ENCODE data around the gene PIMREG. TPM values are rescaled to one million over a fixed set of nuclear protein-coding genes. Genes with fewer than 3 reads are reported as not detected.

PIMREG gene
- 35.2 to 47.7 TPM (median 44.9 TPM) in 5 replicates for total RNA-seq (2022; extraction: Qiagen RNA extraction; ENCODE audit: low read depth)

GRCh38 chr17:6443692-6444570, at the start of gene PIMREG:
PIMREG (plus strand) TSS chr17:6444455; CDS start chr17:6445111, 656 bp downstream.

GRCh38 chr17:6435051-6435450, 9.2 kb upstream of the PIMREG start, which contains the start of gene AIPL1:
AIPL1 (minus strand) TSS chr17:6435121; CDS start chr17:6435104, 17 bp downstream.

Other genes starting within 250 kb of the PIMREG start
- gene AIPL1, start 9.3 kb upstream of the PIMREG start, total RNA-seq (2022; extraction: Qiagen RNA extraction; ENCODE audit: low read depth), result not detected in 5 replicates
- 1.6 to 2.2 TPM (median 1.8 TPM) in 5 replicates for gene PITPNM3, start 112.1 kb downstream of the PIMREG start, total RNA-seq (2022; extraction: Qiagen RNA extraction; ENCODE audit: low read depth)
- 16.2 to 19.8 TPM (median 19.1 TPM) in 5 replicates for gene KIAA0753, start 196.3 kb downstream of the PIMREG start, total RNA-seq (2022; extraction: Qiagen RNA extraction; ENCODE audit: low read depth)
- 406 to 453 TPM (median 425 TPM) in 5 replicates for gene TXNDC17, start 196.6 kb downstream of the PIMREG start, total RNA-seq (2022; extraction: Qiagen RNA extraction; ENCODE audit: low read depth)
- gene MED31, start 207.2 kb downstream of the PIMREG start, total RNA-seq (2022; extraction: Qiagen RNA extraction; ENCODE audit: low read depth), result 26.4 to 37.0 TPM (median 33.1 TPM) in 5 replicates
- 2.0 to 3.5 TPM (median 3.2 TPM) in 5 replicates for gene C17orf100, start 207.3 kb downstream of the PIMREG start, total RNA-seq (2022; extraction: Qiagen RNA extraction; ENCODE audit: low read depth)

All from A549 treated with RU486 at 1 μM for 4 hours (cell line).